Stimulated activated CD4-positive, alpha-beta T cell treated with anti-CD3 and anti-CD28 coated beads, TNF-alpha, amount 100 ng/mL, for 1 hour (primary cell): ENCODE data around the gene PUSL1.

Experiments used
- DNase-seq, 3 donors: peaks; one replicate each; pipeline ENCODE4 v3.0.0-alpha.2; 2020; ENCODE audit warnings: low read depth in 3 of 3, low spot score in 1 of 3

The PUSL1 gene, protein sequence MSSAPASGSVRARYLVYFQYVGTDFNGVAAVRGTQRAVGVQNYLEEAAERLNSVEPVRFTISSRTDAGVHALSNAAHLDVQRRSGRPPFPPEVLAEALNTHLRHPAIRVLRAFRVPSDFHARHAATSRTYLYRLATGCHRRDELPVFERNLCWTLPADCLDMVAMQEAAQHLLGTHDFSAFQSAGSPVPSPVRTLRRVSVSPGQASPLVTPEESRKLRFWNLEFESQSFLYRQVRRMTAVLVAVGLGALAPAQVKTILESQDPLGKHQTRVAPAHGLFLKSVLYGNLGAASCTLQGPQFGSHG

DNA sequence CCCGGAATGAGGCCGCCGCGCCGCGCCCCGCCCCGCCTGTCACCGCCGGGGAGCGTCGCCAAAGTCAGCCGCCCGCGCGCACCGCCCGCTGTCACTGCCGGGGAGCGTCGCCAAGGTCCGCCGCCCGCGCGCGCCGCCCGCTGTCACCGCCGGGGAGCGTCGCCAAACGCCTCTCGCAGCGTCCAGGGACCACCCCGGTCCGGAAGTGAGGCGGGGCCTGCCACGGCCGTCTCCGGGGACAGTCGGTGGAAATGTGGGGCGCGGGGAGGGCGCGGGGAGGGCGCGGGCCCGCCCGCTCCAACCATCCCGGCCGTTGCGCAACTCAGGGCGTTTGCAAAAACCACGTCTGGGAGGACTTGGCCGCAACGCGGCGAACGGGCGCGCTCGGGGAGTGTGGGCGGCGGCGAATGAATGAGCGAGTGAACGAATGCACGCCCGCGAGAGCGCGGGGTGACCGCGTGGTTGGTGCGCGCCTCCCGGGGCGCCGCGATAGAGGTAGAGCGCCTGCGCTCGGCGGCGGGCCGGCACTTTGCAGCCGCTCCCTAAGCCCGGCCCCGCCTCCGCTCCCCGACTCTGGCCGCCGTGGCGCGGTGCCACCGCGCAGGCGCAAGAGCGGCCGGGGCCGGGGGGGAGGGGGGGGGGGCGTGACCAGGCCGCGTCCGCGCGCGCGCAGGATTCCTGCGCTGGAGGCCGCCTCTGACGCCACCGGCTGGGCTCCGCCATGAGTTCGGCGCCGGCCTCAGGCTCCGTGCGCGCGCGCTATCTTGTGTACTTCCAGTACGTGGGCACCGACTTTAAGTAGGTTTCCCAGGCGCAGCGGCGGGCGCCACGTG, at the start of gene PUSL1, which contains the start of gene ACAP3:
TSS of gene PUSL1 (plus strand) at position 675 of the 833 bp plus-strand sequence. CDS start at position 722, 47 bp downstream.
TSS of gene ACAP3 (minus strand) at position 8 of the 833 bp plus-strand sequence. CDS start 115 bp downstream, outside the sequence.
- DNase-seq, result peak; percentile 76 to 80 (median 79)

DNA sequence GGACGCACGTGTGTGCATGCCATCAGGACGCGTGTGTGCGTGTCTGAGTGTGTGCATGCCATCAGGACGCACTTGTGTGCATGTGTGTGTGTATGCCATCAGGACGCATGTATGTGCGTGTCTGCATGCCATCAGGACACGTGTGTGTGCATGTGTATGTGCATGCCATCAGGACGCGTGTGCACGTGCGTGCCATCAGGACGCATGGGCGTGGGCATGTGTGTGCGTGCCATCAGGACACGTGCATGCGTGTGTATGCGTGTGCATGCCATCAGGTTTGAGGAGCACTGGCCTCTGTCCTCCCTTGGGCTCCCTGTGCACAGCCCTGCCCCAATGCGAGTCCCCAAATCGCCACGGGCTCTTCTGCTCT, 49.3 kb upstream of the PUSL1 start:
- DNase-seq, result no peak

DNA sequence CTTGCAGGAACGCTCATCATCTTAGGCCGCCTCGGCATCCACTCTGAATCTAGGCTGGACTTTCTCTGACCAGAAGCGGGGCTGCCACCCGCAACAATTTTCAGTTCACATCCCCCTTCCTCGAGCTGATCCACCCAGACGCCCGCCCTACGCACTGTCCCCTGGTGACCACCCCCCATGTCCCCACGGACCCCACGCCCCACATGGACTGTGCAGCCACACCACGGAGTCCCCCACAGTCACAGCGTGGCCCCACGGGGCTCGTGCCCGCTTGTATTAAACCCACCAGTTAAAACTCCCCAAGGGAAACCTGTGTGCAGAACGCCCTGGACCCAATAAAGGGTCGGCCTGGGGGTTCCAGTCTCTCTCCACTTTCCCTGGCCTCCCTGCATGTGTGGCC, 48.9 kb upstream of the PUSL1 start:
- no peak for DNase-seq

DNA sequence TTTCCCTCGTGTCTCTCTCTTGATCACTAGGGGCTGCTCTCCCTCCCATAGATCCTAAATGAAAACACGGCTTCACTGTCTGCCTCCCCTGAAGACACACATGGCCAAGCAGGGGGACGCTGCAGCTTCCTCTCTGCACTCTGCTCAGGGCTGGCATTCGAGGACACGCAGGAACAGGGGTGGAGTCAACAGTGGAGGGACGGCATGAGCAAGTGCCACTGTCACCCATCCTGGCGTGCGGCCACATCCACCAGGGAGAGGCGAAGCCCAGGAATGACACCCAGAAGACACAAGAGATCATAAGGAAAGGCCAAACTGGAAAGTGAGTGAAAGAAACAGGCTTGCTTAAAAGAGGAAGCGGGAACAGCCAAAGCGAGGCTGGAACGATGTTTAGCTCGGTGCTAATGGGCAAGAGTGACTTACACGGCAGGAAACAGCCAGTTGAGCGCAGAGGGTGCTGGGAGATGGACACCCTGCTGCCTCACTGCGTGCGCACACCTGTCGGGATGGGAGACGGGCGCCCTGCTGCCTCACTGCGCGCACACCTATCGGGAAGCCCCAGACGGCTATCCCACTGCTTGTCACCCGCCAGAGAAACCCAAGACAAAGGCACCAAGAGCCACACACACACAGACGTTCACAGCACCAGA, 48.3 kb upstream of the PUSL1 start:
- DNase-seq, result no peak

DNA sequence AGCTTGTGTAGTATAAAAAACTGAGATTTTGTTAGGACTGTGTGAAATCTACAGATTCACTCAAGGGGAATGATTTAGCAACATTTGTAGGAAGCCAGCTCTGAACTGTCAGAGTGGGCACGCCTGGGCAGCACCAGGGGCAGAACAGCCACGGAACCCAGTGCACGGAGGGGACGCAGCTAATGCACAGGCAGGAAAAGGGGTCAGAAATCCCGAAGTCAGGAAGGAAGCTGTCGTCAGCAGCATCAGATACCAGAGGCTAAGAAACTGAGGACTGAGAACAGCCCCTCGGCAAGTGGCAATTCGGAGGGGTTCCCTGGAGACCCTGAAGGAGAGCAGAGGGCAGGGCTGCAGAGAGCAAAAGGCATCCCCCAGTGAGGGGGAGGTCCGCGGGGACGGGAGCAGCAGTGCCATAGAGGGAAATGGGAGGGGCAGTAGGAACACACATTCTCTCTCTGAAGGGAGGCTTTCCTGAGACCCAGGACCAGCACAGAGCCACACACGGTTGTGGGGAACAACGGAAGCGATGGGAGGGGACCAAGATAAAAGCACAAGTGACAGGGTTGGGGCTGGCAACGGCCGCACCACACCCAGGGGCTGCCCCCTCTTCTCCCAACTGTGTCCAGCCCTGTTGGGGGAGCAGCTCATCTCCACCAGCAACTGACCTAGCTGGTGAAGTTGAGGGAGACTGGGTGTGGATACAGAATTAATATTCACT, 47.4 kb upstream of the PUSL1 start:
- no peak for DNase-seq

DNA sequence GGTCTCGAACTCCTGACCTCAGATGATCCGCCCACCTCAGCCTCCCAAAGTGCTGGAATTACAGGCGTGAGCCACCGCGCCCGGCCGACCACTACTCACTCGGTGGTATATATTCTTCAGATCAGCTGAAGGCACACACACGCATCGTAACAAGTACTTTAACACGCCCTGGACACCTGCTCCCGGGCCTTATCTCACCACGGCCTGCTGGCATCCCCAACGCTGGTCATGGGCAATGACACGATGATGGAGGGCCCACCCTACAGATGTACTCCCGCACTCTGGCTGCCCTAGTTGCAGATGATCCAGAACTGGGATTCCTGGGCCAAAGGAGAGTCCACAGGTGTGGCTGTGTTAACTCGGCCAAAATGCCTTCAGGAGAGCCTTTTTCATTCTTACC, 46.3 kb upstream of the PUSL1 start:
- DNase-seq, result no peak

DNA sequence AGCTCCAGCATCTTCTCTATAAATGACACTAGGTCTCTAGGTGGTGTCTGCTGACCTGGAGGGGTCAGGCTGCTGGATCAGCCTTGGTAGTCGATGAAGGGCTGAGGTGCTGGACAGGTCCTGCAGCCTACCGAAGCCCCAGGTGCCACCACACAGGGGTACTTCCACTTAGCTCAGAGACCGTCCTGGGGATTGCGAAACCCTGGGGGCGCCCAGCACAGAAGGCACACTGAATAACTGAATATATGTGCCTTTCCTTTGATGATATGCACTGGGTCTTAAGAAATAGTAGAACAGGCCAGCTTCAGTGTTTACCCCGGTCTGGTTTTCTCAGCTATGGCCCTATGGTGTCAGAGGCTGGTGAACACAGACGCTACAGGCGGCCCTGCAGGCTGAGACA, 45.6 kb upstream of the PUSL1 start:
- no peak for DNase-seq

DNA sequence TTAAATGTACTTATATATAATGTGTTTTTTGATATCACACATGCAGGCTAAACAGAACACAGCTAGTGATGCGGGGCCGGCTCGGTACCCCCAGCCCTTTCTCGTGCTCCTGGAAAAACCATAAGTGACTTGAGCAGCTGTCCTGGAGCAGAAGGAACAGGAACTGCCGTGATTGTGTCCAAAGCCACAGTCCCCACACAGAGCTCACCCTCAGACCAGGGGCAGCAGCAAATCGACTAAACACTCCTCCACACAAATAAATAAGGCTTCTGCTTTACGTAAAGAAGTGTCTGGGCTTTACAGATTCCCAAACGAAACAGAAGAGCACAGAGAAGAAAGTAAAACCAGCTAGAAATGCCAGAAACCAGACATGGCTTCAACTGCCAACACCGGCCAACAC, 44.4 kb upstream of the PUSL1 start:
- no peak for DNase-seq

DNA sequence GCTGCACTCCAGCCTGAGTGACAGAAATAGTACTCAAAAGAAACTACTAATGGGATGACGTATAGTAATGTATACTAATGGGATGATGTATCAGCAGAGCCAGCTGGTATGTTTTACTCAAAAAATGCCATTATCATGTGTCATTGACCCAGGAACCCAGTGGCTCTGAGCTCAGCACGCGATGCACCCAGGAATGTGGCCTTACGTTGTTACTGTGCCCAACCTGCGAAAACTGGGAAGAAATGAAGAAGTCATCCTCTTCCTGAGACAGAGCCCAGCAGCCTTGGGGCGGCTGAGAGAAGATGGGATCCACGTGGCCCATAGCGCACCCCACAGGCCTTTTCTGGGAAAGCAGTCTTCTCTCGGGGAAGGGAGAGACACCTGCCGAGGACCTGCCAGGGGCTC, 43.5 kb upstream of the PUSL1 start:
- DNase-seq, result no peak

DNA sequence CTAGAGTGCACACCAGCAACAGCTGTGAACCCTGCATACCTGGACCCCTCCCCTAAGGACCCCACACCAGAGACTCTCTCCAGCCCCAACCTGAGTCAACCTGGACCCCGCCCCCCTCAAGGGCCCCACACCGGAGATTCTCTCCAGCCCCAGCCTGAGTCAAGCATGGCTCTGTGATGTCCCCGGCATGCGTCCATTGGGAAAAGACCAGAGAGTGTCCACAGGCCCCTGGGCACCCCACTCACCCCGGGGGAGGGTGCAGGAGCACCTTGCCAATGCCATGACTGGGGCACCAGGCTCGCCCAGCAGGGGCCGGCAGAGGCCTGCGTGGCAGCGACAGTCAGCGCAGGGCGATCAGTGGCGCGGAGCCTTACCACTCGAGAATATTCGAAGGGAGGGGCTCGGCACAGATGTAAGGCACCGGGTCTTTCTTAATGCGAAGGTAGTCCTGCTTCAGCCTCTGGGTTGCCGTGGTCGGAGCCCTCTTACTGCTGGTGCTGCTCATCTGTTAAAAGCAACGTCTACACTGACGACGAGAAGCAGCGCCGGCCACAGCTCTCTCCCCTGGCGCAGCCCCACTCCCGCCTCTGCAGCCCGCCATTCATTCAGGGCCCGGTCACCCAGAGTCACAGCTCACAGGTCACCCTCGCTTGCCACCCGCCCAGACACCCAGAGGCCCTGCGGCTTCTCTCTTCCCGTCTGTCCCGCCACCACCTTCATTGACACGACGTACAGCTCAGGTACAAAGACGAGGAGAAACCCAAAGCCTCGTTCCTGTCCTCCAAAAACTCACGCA, 40.7 kb upstream of the PUSL1 start:
- no peak for DNase-seq

DNA sequence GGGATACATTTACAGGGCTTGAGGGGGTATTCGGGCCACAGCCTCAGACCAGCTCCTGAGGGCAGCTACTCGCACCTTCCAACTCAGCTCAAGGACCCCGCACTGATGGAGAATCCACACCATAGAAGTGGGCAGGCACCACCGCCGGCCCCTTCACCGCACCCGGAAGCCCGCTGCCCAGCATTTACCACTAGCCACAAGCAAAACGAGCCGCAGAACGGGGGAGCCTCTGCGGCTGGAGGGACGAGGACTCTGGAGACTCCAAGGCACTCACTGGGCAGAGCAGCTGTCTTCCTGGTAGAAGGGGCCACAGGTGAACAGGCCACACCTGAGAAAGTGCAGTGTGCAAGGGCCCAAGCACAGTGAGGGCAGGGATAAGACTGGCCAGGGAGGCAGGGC, 40.1 kb upstream of the PUSL1 start:
- no peak for DNase-seq

DNA sequence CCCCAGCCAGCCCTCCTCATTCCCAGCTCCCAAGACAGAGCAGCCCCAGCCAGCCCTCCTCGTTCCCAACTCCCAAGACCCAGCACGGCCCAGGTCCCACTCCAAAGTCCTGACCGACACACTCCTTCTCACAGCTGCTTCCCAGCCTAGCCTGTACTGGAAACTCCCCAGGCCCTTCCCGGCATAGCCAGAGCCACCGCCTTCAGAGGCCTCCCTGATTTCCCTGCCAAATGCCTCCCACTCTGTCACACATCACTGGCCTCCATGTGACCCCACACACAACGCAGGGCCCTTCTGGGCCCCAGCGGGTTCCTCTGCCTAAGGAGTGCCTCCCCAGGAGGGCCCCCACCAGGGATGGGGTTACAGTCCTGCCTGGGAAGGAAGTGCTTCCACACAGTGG, 37.6 kb upstream of the PUSL1 start:
- no peak for DNase-seq

DNA sequence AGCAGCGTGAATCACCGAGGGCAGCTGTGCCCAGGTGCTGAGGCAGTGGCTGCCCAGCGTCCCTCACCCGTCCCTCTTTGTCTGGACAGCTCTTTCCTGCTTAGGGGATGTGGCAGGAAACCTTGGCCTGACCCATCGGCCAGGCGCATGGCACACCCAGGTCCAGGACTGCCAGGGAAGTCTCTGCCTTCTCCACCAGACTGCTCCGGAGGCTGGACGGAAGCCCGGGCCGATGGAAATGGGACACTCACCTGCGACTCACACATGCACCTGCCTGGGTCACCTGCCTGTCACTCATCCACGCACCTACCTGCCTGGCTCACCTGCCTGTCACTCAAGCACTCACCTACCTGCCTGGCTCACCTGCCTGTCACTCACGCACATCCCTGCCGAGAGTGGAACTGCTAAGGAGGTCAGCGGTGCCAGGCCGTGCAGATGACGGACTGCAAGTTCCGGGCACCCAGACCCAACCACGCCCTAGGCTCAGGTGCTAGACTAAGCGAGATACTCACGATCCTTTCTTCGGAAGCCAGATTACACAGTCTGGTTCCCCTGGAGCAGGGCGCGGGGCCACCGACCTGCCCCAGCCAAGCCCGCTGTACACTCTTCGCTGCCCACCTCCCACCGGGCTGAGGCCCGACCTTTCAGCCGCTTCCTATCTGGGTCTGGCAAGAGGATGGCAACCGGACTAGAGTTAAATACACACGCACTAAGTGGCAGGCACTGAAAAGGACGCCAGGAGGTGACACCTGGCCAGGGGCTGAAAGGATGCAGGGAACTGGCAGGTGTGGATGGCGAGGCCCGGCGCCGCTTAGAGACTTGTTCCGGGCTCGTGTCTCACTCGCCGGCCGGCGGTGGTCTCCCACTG, 35.8 kb upstream of the PUSL1 start:
- DNase-seq, result no peak

DNA sequence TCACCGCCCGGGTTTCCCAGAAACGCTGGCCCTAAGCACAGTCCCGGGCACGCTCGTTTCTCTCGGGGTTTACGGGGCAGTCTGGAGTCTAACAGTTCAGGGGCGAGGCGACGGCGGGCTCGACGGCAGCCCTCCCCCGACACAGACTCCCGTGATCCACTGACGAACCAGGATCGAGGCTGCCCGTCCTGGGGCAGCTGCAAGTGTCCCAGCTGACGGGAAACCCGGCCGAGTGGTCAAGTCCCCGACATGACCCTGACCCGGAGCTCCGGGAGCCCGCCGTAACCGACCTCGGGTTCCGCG, 35.2 kb upstream of the PUSL1 start:
- DNase-seq, result no peak

DNA sequence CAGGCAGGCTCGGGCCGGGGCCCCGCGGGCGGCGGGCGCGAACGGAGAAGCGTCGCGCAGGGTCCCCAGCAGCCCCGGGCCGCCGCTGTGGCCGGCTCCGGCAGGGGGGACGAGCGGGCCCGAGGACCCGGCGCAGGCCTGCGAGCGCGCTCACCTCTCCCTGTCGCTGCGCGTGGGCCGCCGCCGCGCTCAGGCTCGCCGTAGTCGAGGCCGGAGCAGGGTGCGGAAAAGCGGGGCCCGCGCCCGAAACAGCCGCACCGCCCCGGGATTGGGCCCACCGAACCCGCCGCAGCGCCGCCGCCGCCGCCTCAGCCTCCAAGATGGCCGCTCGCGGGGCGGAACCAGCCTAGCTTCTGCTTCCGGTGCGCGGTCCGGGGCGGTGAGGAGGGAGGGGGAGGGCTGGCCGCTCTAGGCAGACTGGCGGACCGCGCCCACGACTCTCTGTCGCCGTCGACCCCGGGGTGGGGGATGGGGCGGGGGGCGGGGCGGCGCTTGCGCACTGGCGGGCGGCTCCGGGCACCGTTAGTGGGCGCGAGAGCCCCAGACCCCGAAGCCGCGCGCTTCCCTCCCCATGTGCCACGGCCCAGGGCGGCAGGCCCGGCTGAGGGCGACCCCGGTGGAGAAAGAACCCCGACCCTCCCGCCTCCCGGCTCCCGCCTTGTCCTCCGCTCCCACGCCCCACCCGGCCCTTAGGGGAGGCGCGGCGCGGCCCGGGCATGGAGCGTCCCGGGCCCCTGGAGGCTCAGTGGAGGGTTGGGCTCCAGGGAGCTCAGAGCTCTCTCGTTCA, 34.7 kb upstream of the PUSL1 start, which contains the start of gene UBE2J2:
TSS of gene UBE2J2 (minus strand) at position 343 of the 787 bp plus-strand sequence. CDS start 5,862 bp downstream, outside the sequence.
- peak; percentile 87 to 90 (median 90) for DNase-seq

DNA sequence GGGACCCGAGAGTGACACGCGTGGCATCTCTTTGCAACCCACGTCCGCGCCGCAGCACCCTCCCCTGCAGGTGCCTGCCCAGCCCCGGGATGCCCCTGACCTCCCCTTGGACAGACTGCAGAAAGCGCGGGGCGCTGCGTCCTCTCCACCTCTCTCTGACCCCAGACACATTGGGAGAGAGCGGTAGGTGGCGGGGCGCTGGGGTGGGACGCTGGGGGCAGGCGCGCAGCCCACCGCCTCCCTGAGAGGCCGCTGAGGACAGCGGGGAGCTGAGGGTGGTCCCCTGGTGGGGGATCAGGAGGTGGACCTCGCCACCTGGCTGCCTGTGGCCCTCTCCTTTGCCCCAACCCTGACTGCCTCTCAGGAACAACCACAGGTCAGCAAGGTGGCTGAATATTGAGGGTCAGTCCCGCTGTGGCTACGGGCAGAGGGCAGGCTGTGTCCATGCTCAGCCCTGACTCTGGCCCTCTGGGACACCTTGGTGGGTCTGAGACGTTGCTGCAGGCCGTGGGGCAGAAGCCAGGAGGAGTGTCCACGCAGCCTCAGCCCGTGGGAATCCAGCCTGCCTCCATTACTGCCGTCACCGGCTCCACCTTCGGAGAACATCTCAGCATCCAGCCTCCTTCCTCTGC, 34.0 kb upstream of the PUSL1 start:
- no peak for DNase-seq

DNA sequence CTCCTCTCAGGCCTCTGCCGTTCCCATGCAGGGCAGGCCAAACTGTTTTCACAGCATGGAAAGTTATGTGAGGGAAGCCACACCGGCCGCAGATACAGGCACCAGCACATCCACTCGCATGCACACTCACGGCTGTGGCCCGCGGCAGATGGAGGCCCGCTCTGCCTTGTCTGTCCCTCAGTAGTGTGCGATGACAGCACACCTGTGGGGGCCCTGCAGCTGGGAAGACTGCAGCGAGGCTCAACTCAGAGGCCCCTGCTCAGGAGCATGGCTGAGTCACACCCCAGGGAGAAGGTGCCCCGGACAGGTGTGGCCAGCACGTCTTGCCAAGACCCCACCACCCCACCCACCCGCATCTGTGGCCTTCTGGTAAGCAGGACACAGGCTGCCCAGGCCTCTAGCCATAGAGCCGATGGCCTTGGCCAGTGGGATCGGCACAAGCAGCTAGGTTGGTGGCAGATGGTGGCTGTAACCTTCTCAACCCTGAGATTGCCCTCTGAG, 33.4 kb upstream of the PUSL1 start:
- DNase-seq, result no peak

DNA sequence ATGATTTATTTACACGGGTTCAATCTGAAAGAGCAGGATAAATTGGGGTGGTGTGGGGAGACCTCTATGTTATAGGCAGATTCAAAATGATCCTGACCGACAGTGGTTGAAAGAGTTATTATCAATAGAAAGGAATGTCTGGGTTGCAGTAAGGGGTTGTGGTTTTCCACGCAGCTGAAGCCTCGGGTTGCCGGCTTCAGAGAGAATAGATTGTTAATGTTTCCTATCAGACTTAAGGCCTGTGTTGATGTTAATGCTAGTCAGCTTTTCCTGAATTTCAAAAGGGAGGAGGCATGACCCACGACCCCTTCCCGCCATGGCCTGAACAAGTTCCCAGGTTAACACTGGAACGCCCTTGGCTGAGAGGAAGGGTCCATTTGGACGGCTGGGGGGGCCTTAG, 32.6 kb upstream of the PUSL1 start:
- DNase-seq, result no peak
